Endothelial cell of umbilical vein (primary cell): ENCODE measurements around the gene GPR37L1. TPM values are rescaled to one million over a fixed set of nuclear protein-coding genes. Genes with fewer than 3 reads are reported as not detected.

Experiments used
- BruUV-seq: library from RNA; stranded (reverse); fragments of 400-500 nt; replicated peaks from 2 replicates; lab custom pipeline; 2021; lab: Mats Ljungman, UMichigan
- CTCF ChIA-PET: fragments of 300-600, 350-600 bp; sonication (Branson Sonifier 250); formaldehyde crosslinking; loops from one replicate; lab custom pipeline; 2021; ENCODE audit warnings: antibody characterized with exemption, inconsistent platforms; lab: Charles Lee
- POLR2A ChIA-PET: fragments of 300-600, 350-600 bp; sonication (Branson Sonifier 250); formaldehyde crosslinking; loops from one replicate; lab custom pipeline; 2021; ENCODE audit warnings: antibody characterized with exemption, inconsistent platforms; lab: Charles Lee
- DNase-seq: peaks from one replicate; pipeline ENCODE4 v3.0.0-alpha.2; 2011; ENCODE audit warnings: low read depth, low spot score
- FAIRE-seq: peaks from 2 replicates; lab custom pipeline; 2011; peaks lifted over from hg19 to GRCh38; lab: Jason Lieb, UNC
- H2AFZ ChIP-seq: 2 replicates; pipeline ENCODE4 v1.6.0; 2012; ENCODE audit warnings: low read depth, low read length, control low read depth, inconsistent platforms
- H3K27ac ChIP-seq: 2 replicates; pipeline ENCODE4 v1.5.1; 2011; ENCODE audit warnings: low read depth, mild to moderate bottlenecking, control low read depth, low read length, moderate library complexity; ENCODE audit not compliant: insufficient read depth
- H3K27me3 ChIP-seq, 2 experiments: 2 replicates each; pipeline versions ENCODE4 v1.6.0 to v1.6.1; 2011; ENCODE audit warnings: low read length in 2 of 2, mixed read lengths in 1 of 2; ENCODE audit not compliant: control insufficient read depth in 2 of 2, insufficient read depth in 2 of 2
- H3K36me3 ChIP-seq, 2 experiments: 2 replicates in 1 of 2; 3 replicates in 1 of 2; pipeline ENCODE4 v1.5.1; 2011; ENCODE audit warnings: low read length in 2 of 2, mild to moderate bottlenecking in 1 of 2, moderate library complexity in 1 of 2; ENCODE audit not compliant: control insufficient read depth in 2 of 2, insufficient read depth in 2 of 2; ENCODE audit errors: extremely low read depth in 1 of 2
- H3K4me1 ChIP-seq: 3 replicates; pipeline ENCODE4 v1.5.1; 2011; ENCODE audit warnings: mild to moderate bottlenecking, low read length; ENCODE audit not compliant: control insufficient read depth, insufficient read depth; ENCODE audit errors: extremely low read depth
- H3K4me2 ChIP-seq: 2 replicates; pipeline ENCODE4 v1.6.1; 2011; ENCODE audit warnings: low read length, control low read depth, mixed read lengths; ENCODE audit not compliant: insufficient read depth
- H3K4me3 ChIP-seq, 3 experiments: fragments of 200-600 bp in 1 of 3; sonication (generic), shearing (Covaris generic) in 1 of 3; replicated peaks in 1 of 3; 2 replicates each; pipeline ENCODE4 v1.5.1; 2011 to 2016; ENCODE audit warnings: control low read depth in 3 of 3, low read length in 3 of 3, mild to moderate bottlenecking in 2 of 3, inconsistent platforms in 1 of 3, low read depth in 1 of 3, moderate library complexity in 1 of 3; ENCODE audit not compliant: insufficient read depth in 1 of 3
- H3K79me2 ChIP-seq: 2 replicates; pipeline ENCODE4 v1.6.0; 2012; ENCODE audit warnings: low read length, inconsistent platforms; ENCODE audit not compliant: control insufficient read depth, insufficient read depth
- H3K9ac ChIP-seq: replicated peaks from 2 replicates; pipeline ENCODE3; 2011; ENCODE audit warnings: low read length, control low read depth; ENCODE audit not compliant: insufficient read depth; ENCODE audit errors: extremely low read depth
- H3K9me1 ChIP-seq: replicated peaks from 3 replicates; pipeline ENCODE4 v1.6.0; 2011; ENCODE audit warnings: mild to moderate bottlenecking, low read length; ENCODE audit not compliant: control insufficient read depth, insufficient read depth; ENCODE audit errors: extremely low read depth
- H3K9me3 ChIP-seq: replicated peaks from 2 replicates; pipeline ENCODE4 v1.5.1; 2012; ENCODE audit warnings: low read length, inconsistent platforms; ENCODE audit not compliant: control insufficient read depth, insufficient read depth
- H4K20me1 ChIP-seq: replicated peaks from 2 replicates; pipeline ENCODE3; 2011; ENCODE audit warnings: mild to moderate bottlenecking, low read length; ENCODE audit not compliant: control insufficient read depth, insufficient read depth; ENCODE audit errors: extremely low read depth
- CTCF ChIP-seq, 2 donors: IDR thresholded peaks; 1 replicate in 1 of 2; 2 replicates in 1 of 2; pipeline ENCODE4 v1.5.1; 2011; ENCODE audit warnings: low read length in 2 of 2, mild to moderate bottlenecking in 2 of 2, moderate library complexity in 2 of 2, control low read depth in 1 of 2, inconsistent platforms in 1 of 2, low read depth in 1 of 2; ENCODE audit not compliant: insufficient read depth in 1 of 2; ENCODE audit errors: extremely low read depth in 1 of 2
- EZH2 ChIP-seq: IDR thresholded peaks from 2 replicates; pipeline ENCODE4 v1.6.1; 2012; ENCODE audit warnings: borderline replicate concordance, low read depth, mild to moderate bottlenecking, moderate library complexity, low read length, inconsistent platforms; ENCODE audit not compliant: severe bottlenecking
- FOS ChIP-seq: IDR thresholded peaks from 2 replicates; pipeline ENCODE4 v1.6.1; 2011; ENCODE audit warnings: mild to moderate bottlenecking, low read length, moderate library complexity, borderline replicate concordance; ENCODE audit not compliant: insufficient read depth
- GATA2 ChIP-seq: IDR thresholded peaks from 2 replicates; pipeline ENCODE4 v1.7.0; 2011; ENCODE audit warnings: low read depth, mild to moderate bottlenecking, moderate library complexity, mixed read lengths, low read length; ENCODE audit not compliant: insufficient read length, insufficient read depth
- JUN ChIP-seq: IDR thresholded peaks from 2 replicates; pipeline ENCODE4 v1.6.1; 2011; ENCODE audit warnings: borderline replicate concordance, low read depth; ENCODE audit not compliant: insufficient read length, insufficient read depth
- MYC ChIP-seq: IDR thresholded peaks from one replicate; pipeline ENCODE4 v1.6.1; 2011; ENCODE audit warnings: mild to moderate bottlenecking, low read depth, low read length
- POLR2A ChIP-seq: IDR thresholded peaks from 2 replicates; pipeline ENCODE4 v1.6.1; 2012; ENCODE audit warnings: low read depth, mild to moderate bottlenecking, control low read depth, low read length
- POLR2AphosphoS5 ChIP-seq: IDR thresholded peaks from 2 replicates; pipeline ENCODE4 v1.6.1; 2012; ENCODE audit warnings: low read depth, mild to moderate bottlenecking, control low read depth, low read length, moderate library complexity; ENCODE audit not compliant: insufficient read depth
- dilution Hi-C: fragments of 300-500 bp; cut with MboI; formaldehyde crosslinking; loops from one replicate; pipeline ENCODE4 v1.15.0; 2019; ENCODE audit warnings: low sequenced_read_pairs; ENCODE audit not compliant: extremely low pct_ligation_motif_present
- intact Hi-C: fragments of 100-400 bp; cut with micrococcal nuclease; formaldehyde crosslinking; loops from one replicate; pipeline ENCODE4 v1.10.0; 2022
- polyA plus RNA-seq, 4 experiments: library from polyadenylated mRNA; depleted of rRNA in 3 of 4; stranded (reverse) in 3 of 4; unstranded in 1 of 4; fragments of >200 nt; gene quantifications; 2 replicates each; pipeline versions ENCODE4 v1.2.1 to v1.2.3, GENCODE V29; 2011 to 2012; ENCODE audit warnings: missing spikeins in 1 of 4
- total RNA-seq: library from RNA; stranded (reverse); gene quantifications from 2 replicates; pipeline ENCODE4 v1.2.3, GENCODE V29; 2021

GPR37L1 gene
- total and polyA plus RNA-seq, 2 donors (not counting 3 experiments of a cell fraction or from before 2014, with no cell fraction given) = not detected

GRCh38 chr1:202148391-202148790 lies 25.7 kb downstream of the GPR37L1 start:
- ChIA-PET POLR2A (no interaction called here), CTCF (interaction anchor here (1.4 to 2.1 kb wide), 2 partner anchors 12 to 13 kb away, joined by 3 to 5 read pairs; no protein-coding TSS in a partner anchor)
- no peak overlapping the region for H3K4me2 ChIP-seq
- H2AFZ ChIP-seq = no peak overlapping the region
- H3K27me3 ChIP-seq = no peaks in the 10 kb centered on the region
- H3K36me3 ChIP-seq = no peaks in the 10 kb centered on the region
- H4K20me1 ChIP-seq = no peaks in the 10 kb centered on the region
- no peak overlapping the region for H3K9ac ChIP-seq
- H3K4me3 ChIP-seq = no peak overlapping the region
- no peak overlapping the region for H3K27ac ChIP-seq
- intact Hi-C loops (no loop called here), dilution Hi-C loops (no loop called here)
- H3K9me3 ChIP-seq = no peaks in the 10 kb centered on the region
- H3K9me1 ChIP-seq = no peaks in the 10 kb centered on the region
- peaks cover 10% of the 10 kb centered on the region for H3K4me1 ChIP-seq
- FAIRE-seq = no peak
- DNase-seq = no peak
- no TSS peak for BruUV-seq
- peaks cover 17% of the 10 kb centered on the region for H3K79me2 ChIP-seq
- TF ChIP-seq POLR2A (no peak), MYC (no peak), POLR2AphosphoS5 (no peak), EZH2 (no peak), CTCF (IDR thresholded peaks at IDR 0.05; ENCODE audit: extremely low read depth in 1 of 2, insufficient read depth in 1 of 2, low read depth in 1 of 2, low read length in 2 of 2) (no peak), GATA2 (no peak), FOS (no peak), JUN (no peak)
